Skeletal muscle satellite cell (primary cell): Measurements from ENCODE around the gene DCDC2.
"Not testable (repeated sequence)": the region's sequence is repeated elsewhere in the genome, so short reads cannot be mapped to it uniquely, and the experiment has no call there.

Experiments used
- H3K27me3 ChIP-seq: 2 replicates; pipeline ENCODE4 v1.7.0; 2013; ENCODE audit warnings: low read length; ENCODE audit not compliant: control insufficient read depth, insufficient read depth
- H3K36me3 ChIP-seq: 2 replicates; pipeline ENCODE4 v1.7.0; 2013; ENCODE audit warnings: mild to moderate bottlenecking, control low read depth, low read length; ENCODE audit not compliant: insufficient read depth
- H3K4me1 ChIP-seq: 2 replicates; pipeline ENCODE4 v1.7.0; 2013; ENCODE audit warnings: low read length; ENCODE audit not compliant: control insufficient read depth, insufficient read depth
- H3K4me2 ChIP-seq: 2 replicates; pipeline ENCODE4 v1.7.0; 2013; ENCODE audit warnings: mild to moderate bottlenecking, low read length
- H3K4me3 ChIP-seq: 2 replicates; pipeline ENCODE4 v1.7.0; 2013; ENCODE audit warnings: low read length
- H3K9ac ChIP-seq: 2 replicates; pipeline ENCODE4 v1.7.0; 2013; ENCODE audit warnings: mild to moderate bottlenecking, low read depth, low read length, moderate library complexity
- H3K9me3 ChIP-seq: replicated peaks from 2 replicates; pipeline ENCODE4 v1.7.0; 2013; ENCODE audit warnings: mild to moderate bottlenecking, control low read depth, low read length

The DCDC2 gene

GRCh38 chr6:24242924-24243323, 114.9 kb downstream of the DCDC2 start:
- no peaks in the 10 kb centered on the region for H3K9me3 ChIP-seq
- H3K4me2 ChIP-seq, result no peak overlapping the region
- no peaks in the 10 kb centered on the region for H3K27me3 ChIP-seq
- H3K4me3 ChIP-seq, result no peak overlapping the region
- no peak overlapping the region for H3K9ac ChIP-seq
- H3K4me1 ChIP-seq, result no peaks in the 10 kb centered on the region
- H3K36me3 ChIP-seq, result no peaks in the 10 kb centered on the region

DNA sequence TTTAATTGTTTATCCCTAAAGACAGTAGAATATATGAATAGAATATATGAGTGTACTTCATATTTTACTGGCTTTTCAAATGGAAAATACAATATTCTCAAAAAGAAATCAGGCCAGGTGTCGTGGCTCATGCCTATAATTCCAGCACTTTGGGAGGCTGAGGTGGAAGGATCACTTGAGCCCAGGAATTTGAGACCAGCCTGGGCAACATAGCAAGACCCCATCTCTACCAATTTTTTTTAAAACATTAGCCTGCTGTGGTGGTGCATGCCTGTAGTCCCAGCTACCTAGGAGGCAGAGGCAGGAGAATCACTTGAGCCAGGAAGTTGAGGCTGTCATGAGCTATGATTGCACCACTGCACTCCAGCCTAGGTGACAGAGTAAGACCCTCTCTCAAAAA, 116.1 kb downstream of the DCDC2 start:
- not testable (repeated sequence) for H3K27me3 ChIP-seq, H3K4me2 ChIP-seq, H3K36me3 ChIP-seq, H3K9ac ChIP-seq, H3K9me3 ChIP-seq, H3K4me3 ChIP-seq, H3K4me1 ChIP-seq

- Histone ChIP-seq H3K4me1 (no peaks in the 10 kb centered on the region), H3K36me3 (no peaks in the 10 kb centered on the region), H3K4me2 (no peak overlapping the region), H3K9ac (no peak overlapping the region), H3K9me3 (no peaks in the 10 kb centered on the region), H3K27me3 (no peaks in the 10 kb centered on the region), H3K4me3 (no peak overlapping the region)
Measured at GRCh38 chr6:24240943-24241342, 116.9 kb downstream of the DCDC2 start.

DNA sequence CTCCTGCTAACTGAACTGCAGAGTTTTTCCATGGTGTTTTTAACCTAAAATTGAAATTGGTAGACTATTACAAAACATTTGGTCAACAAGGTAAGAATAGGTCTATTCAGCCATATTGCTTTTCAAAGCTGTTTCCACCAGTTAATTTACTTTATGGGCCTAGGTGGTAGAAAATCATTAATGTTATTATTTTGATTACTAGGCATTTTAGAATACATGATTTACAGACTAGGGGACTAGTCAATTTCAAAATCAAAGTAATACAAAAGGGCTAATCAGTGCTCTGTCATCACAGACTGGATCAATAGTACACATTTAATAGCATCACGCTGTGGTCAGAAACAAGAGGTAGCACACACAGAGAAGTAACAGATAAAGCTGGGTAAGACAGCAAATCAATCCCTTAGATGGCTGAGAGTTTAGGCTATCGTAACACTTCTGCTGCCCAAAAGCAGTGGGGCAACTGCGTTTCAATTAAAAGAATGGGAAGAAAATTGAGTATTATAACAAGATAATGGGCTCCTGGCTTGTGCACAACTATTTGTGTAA, 117.4 kb downstream of the DCDC2 start:
- Histone ChIP-seq H3K9ac (no peak overlapping the region), H3K4me1 (no peaks in the 10 kb centered on the region), H3K36me3 (no peaks in the 10 kb centered on the region), H3K4me3 (no peak overlapping the region), H3K9me3 (no peaks in the 10 kb centered on the region), H3K4me2 (no peak overlapping the region), H3K27me3 (no peaks in the 10 kb centered on the region)

- no peak overlapping the region for H3K4me2 ChIP-seq
- H3K9me3 ChIP-seq, result no peaks in the 10 kb centered on the region
- no peaks in the 10 kb centered on the region for H3K36me3 ChIP-seq
- no peaks in the 10 kb centered on the region for H3K27me3 ChIP-seq
- H3K4me3 ChIP-seq, result no peak overlapping the region
- H3K4me1 ChIP-seq, result no peaks in the 10 kb centered on the region
- no peak overlapping the region for H3K9ac ChIP-seq
Measured at GRCh38 chr6:24238700-24239099, 119.2 kb downstream of the DCDC2 start.

GRCh38 chr6:24236779-24237178, 121.1 kb downstream of the DCDC2 start:
- not testable (repeated sequence) for H3K4me3 ChIP-seq, H3K36me3 ChIP-seq, H3K27me3 ChIP-seq, H3K9me3 ChIP-seq, H3K4me1 ChIP-seq, H3K9ac ChIP-seq, H3K4me2 ChIP-seq

DNA sequence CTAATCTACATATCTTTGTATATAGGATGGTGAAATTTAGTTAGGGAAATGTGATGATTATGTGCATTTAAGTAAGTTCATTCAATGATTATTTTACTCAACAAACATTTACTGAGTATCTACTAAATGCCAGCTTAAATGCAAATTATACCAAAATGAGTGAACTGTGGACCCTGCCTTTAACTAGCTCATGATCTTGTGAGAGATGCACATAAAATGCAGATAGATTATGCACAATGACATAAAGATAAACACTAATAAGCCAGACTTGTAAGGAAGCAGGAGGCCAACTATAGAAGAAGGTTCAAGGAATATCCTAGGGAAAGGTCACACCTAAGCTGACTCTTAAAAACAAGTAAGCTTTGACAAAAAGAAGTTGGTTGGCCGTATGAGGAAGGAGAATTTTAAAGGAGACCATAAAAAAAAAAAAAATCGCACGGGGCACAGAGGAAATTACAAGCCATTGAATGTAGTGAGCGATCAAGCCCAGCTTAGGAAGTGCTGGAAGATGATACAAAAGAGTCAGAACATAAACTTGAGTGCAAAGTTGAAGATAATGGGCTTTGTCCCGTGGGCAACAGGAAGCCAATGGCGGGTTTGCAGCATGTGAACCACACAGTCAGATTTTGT, 123.9 kb downstream of the DCDC2 start:
- Histone ChIP-seq H3K4me3 (no peak overlapping the region), H3K36me3 (no peaks in the 10 kb centered on the region), H3K9me3 (no peaks in the 10 kb centered on the region), H3K4me2 (no peak overlapping the region), H3K4me1 (peaks cover 4% of the 10 kb centered on the region), H3K9ac (no peak overlapping the region), H3K27me3 (no peaks in the 10 kb centered on the region)

DNA sequence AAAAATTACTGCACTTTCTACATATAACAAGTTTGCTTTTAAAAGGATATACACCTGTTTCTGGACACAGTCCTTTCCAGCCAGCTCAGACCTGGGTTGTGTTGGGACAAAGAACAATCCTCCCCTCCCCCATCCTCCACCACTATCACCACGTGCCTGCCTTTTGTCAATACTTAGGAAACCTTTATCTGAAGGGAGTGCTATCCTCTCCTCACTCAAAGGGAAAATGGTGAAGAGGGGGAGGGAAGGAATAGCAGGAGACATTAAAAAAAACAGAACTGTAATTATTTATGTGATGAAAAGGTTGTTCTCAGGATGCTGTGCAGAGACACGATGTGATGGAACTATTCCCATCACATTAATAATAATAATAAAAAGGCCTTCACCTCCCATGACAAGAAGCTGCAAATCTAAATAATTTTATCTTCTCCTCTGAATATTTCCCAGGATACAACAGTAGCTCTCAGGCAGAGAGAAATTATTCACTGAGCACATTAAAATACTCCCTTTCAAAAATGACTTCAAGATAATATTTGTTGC, 126.4 kb downstream of the DCDC2 start:
- Histone ChIP-seq H3K9ac (no peak overlapping the region), H3K4me3 (no peak overlapping the region), H3K9me3 (no peaks in the 10 kb centered on the region), H3K4me1 (peaks cover 14% of the 10 kb centered on the region), H3K27me3 (no peaks in the 10 kb centered on the region), H3K4me2 (no peak overlapping the region), H3K36me3 (no peaks in the 10 kb centered on the region)

DNA sequence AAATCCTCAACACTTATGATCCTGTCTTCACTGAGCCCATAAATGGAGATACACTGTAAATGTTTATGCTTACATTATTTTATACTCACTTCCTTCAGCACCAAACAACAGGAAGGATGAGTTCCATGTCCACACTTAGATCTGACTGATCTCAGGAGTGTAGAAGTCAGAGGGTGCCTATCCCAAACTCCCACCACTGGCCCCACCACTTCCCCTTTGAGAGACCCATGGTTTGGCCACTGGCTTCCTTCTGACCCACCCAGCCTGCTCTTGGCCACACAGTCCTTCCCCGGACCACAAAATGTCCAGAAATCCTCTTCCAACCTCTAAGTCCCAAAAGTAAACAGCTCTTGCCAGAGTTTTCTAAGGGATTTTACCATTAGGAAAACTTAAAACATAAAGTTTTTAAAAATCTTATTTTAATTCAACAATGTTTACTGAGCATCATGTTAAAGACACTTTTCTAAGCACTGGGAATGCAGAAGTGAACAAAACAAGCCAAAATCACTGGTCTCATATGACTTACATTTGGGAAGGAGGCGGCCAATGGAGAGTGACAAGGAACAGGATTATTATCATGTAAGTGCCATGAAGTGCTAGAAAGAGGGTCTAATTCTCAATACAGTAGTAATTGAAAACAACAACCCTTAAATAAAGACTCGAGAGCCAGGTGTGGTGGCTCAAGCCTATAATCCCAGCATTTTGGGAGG, 128.0 kb downstream of the DCDC2 start:
- no peaks in the 10 kb centered on the region for H3K27me3 ChIP-seq
- H3K4me1 ChIP-seq, result peaks cover 14% of the 10 kb centered on the region

DNA sequence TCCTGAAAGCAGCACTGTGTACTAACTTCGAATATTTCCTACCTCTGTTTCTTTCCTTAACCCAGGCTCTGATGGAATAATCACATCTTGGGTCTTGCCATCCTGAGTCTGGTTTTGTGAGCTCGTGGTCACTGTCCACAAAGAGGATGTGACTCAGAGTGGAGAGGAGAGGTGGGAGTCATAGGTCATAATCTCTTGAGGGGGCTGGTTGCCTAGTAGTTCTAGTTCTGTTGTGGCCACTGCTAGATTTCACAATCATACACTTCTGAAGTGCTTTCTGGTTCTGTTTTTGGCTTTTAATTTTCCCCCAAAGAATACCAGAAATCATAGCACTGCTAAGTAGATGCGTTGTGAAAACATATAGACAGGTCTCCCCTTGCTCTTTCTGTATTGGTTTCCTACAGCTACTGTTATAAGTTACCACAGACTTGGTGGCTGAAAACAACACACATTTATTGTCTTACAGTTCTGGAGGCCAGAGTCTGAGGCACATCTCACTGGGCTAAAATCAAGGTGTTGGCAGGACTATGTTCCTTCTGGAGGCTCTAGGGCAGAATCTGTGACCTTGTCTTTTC, 129.1 kb downstream of the DCDC2 start:
- Histone ChIP-seq H3K9ac (no peak overlapping the region), H3K27me3 (no peaks in the 10 kb centered on the region), H3K4me2 (peak overlapping the region; percentile 13), H3K4me1 (peaks cover 14% of the 10 kb centered on the region), H3K36me3 (no peaks in the 10 kb centered on the region), H3K9me3 (no peaks in the 10 kb centered on the region), H3K4me3 (no peak overlapping the region)

More for the DNA sequence above, 128.0 kb downstream of the DCDC2 start:
- no peak overlapping the region for H3K4me2 ChIP-seq
- H3K9me3 ChIP-seq, result no peaks in the 10 kb centered on the region
- no peak overlapping the region for H3K4me3 ChIP-seq
- no peak overlapping the region for H3K9ac ChIP-seq
- no peaks in the 10 kb centered on the region for H3K36me3 ChIP-seq

DNA sequence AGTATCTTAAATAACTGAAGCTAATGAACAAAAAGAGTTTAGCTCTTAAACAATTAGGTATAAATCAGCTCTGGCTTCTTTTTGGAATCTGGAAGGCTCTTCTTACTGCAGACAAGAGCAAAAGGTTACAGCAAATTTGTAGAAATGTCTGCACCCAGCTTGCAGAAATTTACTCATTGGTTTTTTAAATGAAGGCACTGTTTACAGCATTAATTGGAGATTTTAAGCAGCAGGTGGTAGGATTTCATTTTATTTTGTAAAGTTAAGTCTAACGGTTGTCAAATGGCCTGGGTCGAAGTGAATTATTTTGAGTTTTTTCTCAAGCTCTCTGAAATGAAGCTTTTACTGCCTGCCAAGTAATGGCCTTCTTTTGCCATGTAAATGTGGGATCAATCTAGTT, 129.7 kb downstream of the DCDC2 start:
- no peaks in the 10 kb centered on the region for H3K36me3 ChIP-seq
- H3K4me1 ChIP-seq, result peaks cover 14% of the 10 kb centered on the region
- no peak overlapping the region for H3K9ac ChIP-seq
- H3K9me3 ChIP-seq, result no peaks in the 10 kb centered on the region
- H3K4me2 ChIP-seq, result no peak overlapping the region
- no peaks in the 10 kb centered on the region for H3K27me3 ChIP-seq
- H3K4me3 ChIP-seq, result no peak overlapping the region
